HCT116 (cell line): Measurements from ENCODE around the gene MME. TPM values are rescaled to one million over a fixed set of nuclear protein-coding genes. Genes with fewer than 3 reads are reported as not detected.

Experiments
- ATAC-seq: fragments of 200-7000 bp; cut with Tn5 transposase; 2 replicates; pipeline ENCODE4 v1.9.1; 2020; ENCODE audit warnings: mild to moderate bottlenecking, moderate library complexity
- BruUV-seq: library from RNA; stranded (reverse); fragments of 400-500 nt; replicated peaks from 2 replicates; lab custom pipeline; 2021; lab: Mats Ljungman, UMichigan
- CTCF ChIA-PET: fragments of 300-600 bp; sonication (Branson Sonifier 250); formaldehyde crosslinking; loops from one replicate; lab custom pipeline; 2021; ENCODE audit warnings: antibody characterized with exemption; lab: Charles Lee
- POLR2A ChIA-PET: fragments of 300-600, 350-600 bp; sonication (Branson Sonifier 250); formaldehyde crosslinking; loops from one replicate; lab custom pipeline; 2021; ENCODE audit warnings: antibody characterized with exemption; lab: Charles Lee
- RAD21 ChIA-PET, 2 experiments: fragments of 300-600 bp; sonication (Branson Sonifier 250); formaldehyde crosslinking; loops; one replicate each; lab custom pipeline; 2023; ENCODE audit warnings: low total read pairs in 2 of 2; ENCODE audit not compliant: uncharacterized antibody in 2 of 2, unreplicated experiment in 2 of 2, low non-redundant PET in 1 of 2; lab: Charles Lee
- DNase-seq: peaks from one replicate; pipeline ENCODE4 v3.0.0-alpha.2; 2010; ENCODE audit warnings: low read depth, low spot score
- H2AFZ ChIP-seq: fragments of 200-600 bp; shearing (Covaris generic), sonication (generic); 2 replicates; pipeline ENCODE4 v1.6.1; 2017; ENCODE audit warnings: low read depth, mixed run types, mixed read lengths, antibody characterized with exemption, low read length; ENCODE audit not compliant: poor library complexity, severe bottlenecking
- H3K27ac ChIP-seq: 2 replicates; pipeline ENCODE4 v1.5.1; 2012; ENCODE audit warnings: low read depth, low read length
- H3K27me3 ChIP-seq: fragments of 200-600 bp; sonication (generic); 2 replicates; pipeline ENCODE4 v1.6.1; 2016; ENCODE audit warnings: mixed run types, low read length, mixed read lengths; ENCODE audit not compliant: insufficient read depth
- H3K36me3 ChIP-seq, 2 experiments: fragments of 200-500 bp in 1 of 2; fragments of 200-600 bp in 1 of 2; sonication (Bioruptor generic) in 1 of 2; sonication (generic) in 1 of 2; 2 replicates each; pipeline versions ENCODE4 v1.5.1 to v1.6.1; 2014 to 2016; ENCODE audit warnings: low read length in 2 of 2, inconsistent platforms in 1 of 2, mixed read lengths in 1 of 2, mixed run types in 1 of 2; ENCODE audit not compliant: insufficient read depth in 2 of 2, control insufficient read depth in 1 of 2
- H3K4me1 ChIP-seq, 2 experiments: fragments of 200-600 bp in 1 of 2; sonication (generic) in 1 of 2; 2 replicates each; pipeline versions ENCODE4 v1.5.1 to v1.6.1; 2012 to 2017; ENCODE audit warnings: low read length in 2 of 2, inconsistent platforms in 1 of 2, mild to moderate bottlenecking in 1 of 2, mixed read lengths in 1 of 2, mixed run types in 1 of 2, moderate library complexity in 1 of 2; ENCODE audit not compliant: insufficient read depth in 2 of 2, control insufficient read depth in 1 of 2
- H3K4me2 ChIP-seq: fragments of 200-600 bp; sonication (generic); 2 replicates; pipeline ENCODE4 v1.6.1; 2017; ENCODE audit warnings: mixed run types, low read length, mixed read lengths
- H3K4me3 ChIP-seq, 2 experiments: fragments of 200-600 bp in 1 of 2; sonication (generic) in 1 of 2; replicated peaks in 1 of 2; 2 replicates each; pipeline ENCODE4 v1.5.1; 2011 to 2016; ENCODE audit warnings: low read length in 2 of 2, control low read depth in 1 of 2, low read depth in 1 of 2, mild to moderate bottlenecking in 1 of 2, mixed read lengths in 1 of 2, mixed run types in 1 of 2
- H3K79me2 ChIP-seq: fragments of 200-600 bp; sonication (generic); 2 replicates; pipeline ENCODE4 v1.6.1; 2017; ENCODE audit warnings: mild to moderate bottlenecking, mixed run types, low read length, moderate library complexity, mixed read lengths; ENCODE audit not compliant: insufficient read depth
- H3K9ac ChIP-seq: fragments of 200-600 bp; sonication (generic); 2 replicates; pipeline ENCODE4 v1.6.1; 2016; ENCODE audit warnings: low read length, mixed read lengths
- H3K9me2 ChIP-seq: fragments of 200-600 bp; sonication (generic), shearing (Covaris generic); 2 replicates; pipeline ENCODE4 v1.6.1; 2017; ENCODE audit warnings: mixed run types, mild to moderate bottlenecking, moderate library complexity; ENCODE audit not compliant: insufficient read depth
- H3K9me3 ChIP-seq, 2 experiments: fragments of 200-500 bp in 1 of 2; fragments of 200-600 bp in 1 of 2; sonication (Bioruptor generic) in 1 of 2; sonication (generic) in 1 of 2; 2 replicates each; pipeline ENCODE4 v1.6.1; 2014 to 2017; ENCODE audit warnings: low read length in 2 of 2, mixed read lengths in 2 of 2, inconsistent platforms in 1 of 2, low read depth in 1 of 2, mild to moderate bottlenecking in 1 of 2, mixed run types in 1 of 2, moderate library complexity in 1 of 2; ENCODE audit not compliant: control insufficient read depth in 1 of 2, insufficient read depth in 1 of 2
- H4K20me1 ChIP-seq: fragments of 200-600 bp; sonication (generic), shearing (Covaris generic); 2 replicates; pipeline ENCODE4 v1.6.1; 2017; ENCODE audit warnings: mixed run types, mild to moderate bottlenecking, moderate library complexity; ENCODE audit not compliant: insufficient read depth
- ATF3 ChIP-seq: IDR thresholded peaks from 2 replicates; pipeline ENCODE4 v1.6.1; 2012
- CBX3 ChIP-seq: IDR thresholded peaks from 2 replicates; pipeline ENCODE4 v1.6.1; 2012; ENCODE audit warnings: low read depth
- CEBPB ChIP-seq: IDR thresholded peaks from 2 replicates; pipeline ENCODE4 v1.6.1; 2012; ENCODE audit warnings: low read depth
- CTCF ChIP-seq, 3 experiments: fragments of 200-600 bp in 1 of 3; sonication (generic) in 1 of 3; IDR thresholded peaks in 2 of 3; conservative IDR thresholded peaks in 1 of 3; 2 replicates each; pipeline ENCODE4 v1.5.1; 2012 to 2017; ENCODE audit warnings: low read depth in 2 of 3, low read length in 2 of 3, antibody characterized with exemption in 1 of 3, borderline replicate concordance in 1 of 3, control low read depth in 1 of 3, mild to moderate bottlenecking in 1 of 3, mixed read lengths in 1 of 3, mixed run types in 1 of 3, moderate library complexity in 1 of 3; ENCODE audit not compliant: insufficient read depth in 1 of 3
- ELF1 ChIP-seq: IDR thresholded peaks from 2 replicates; pipeline ENCODE4 v1.6.1; 2012; ENCODE audit warnings: low read depth, borderline replicate concordance
- EZH2 ChIP-seq: fragments of 200-600 bp; sonication (generic); IDR thresholded peaks from 2 replicates; pipeline ENCODE4 v1.6.1; 2017; ENCODE audit warnings: antibody characterized with exemption, mixed run types
- EZH2phosphoT487 ChIP-seq: fragments of 200-600 bp; IDR thresholded peaks from 2 replicates; pipeline ENCODE4 v1.6.1; 2018; ENCODE audit warnings: antibody characterized with exemption, borderline replicate concordance
- FOSL1 ChIP-seq: IDR thresholded peaks from 2 replicates; pipeline ENCODE4 v1.6.1; 2012; ENCODE audit warnings: low read depth
- JUND ChIP-seq: IDR thresholded peaks from 2 replicates; pipeline ENCODE4 v1.6.1; 2012
- MAX ChIP-seq: IDR thresholded peaks from 2 replicates; pipeline ENCODE4 v1.6.1; 2012
- POLR2A ChIP-seq: IDR thresholded peaks from 2 replicates; pipeline ENCODE4 v1.7.0; 2011; ENCODE audit warnings: borderline replicate concordance; ENCODE audit not compliant: insufficient read depth, insufficient read length; ENCODE audit errors: extremely low read depth
- POLR2AphosphoS5 ChIP-seq: IDR thresholded peaks from 2 replicates; pipeline ENCODE4 v1.6.1; 2011; ENCODE audit warnings: mild to moderate bottlenecking, low read depth, low read length, moderate library complexity
- SP1 ChIP-seq: IDR thresholded peaks from 2 replicates; pipeline ENCODE4 v1.6.1; 2012; ENCODE audit warnings: low read depth
- SRF ChIP-seq: IDR thresholded peaks from 2 replicates; pipeline ENCODE4 v1.6.1; 2012; ENCODE audit warnings: low read depth
- TCF7L2 ChIP-seq: IDR thresholded peaks from 2 replicates; pipeline ENCODE4 v1.7.0; 2011; ENCODE audit warnings: borderline replicate concordance, inconsistent platforms; ENCODE audit not compliant: insufficient read depth, insufficient read length; ENCODE audit errors: extremely low read depth
- ZBTB33 ChIP-seq: IDR thresholded peaks from 2 replicates; pipeline ENCODE4 v1.6.1; 2011; ENCODE audit warnings: mild to moderate bottlenecking, low read length, moderate library complexity; ENCODE audit not compliant: insufficient replicate concordance; ENCODE audit errors: extremely low read depth
- ZNF274 ChIP-seq: fragments of 200-500 bp; sonication (Bioruptor generic); IDR thresholded peaks from 2 replicates; pipeline ENCODE4 v1.6.1; 2014; ENCODE audit warnings: mild to moderate bottlenecking, low read depth, low read length, inconsistent platforms
- intact Hi-C: fragments of 100-400 bp; cut with micrococcal nuclease; formaldehyde crosslinking; loops from 2 replicates; pipeline ENCODE4 v1.10.0; 2022
- total RNA-seq: library from RNA; stranded (reverse); gene quantifications from one replicate; pipeline ENCODE4 v1.2.1, GENCODE V29; 2021; ENCODE audit not compliant: unreplicated experiment

MME gene
- total RNA-seq, 1 experiment from 2014 or later = 0.34 TPM

GRCh38 chr3:155228676-155229075 lies 148.6 kb downstream of the MME start:
- Histone ChIP-seq H3K4me2 (no peak overlapping the region), H3K4me3 (no peak overlapping the region), H3K9me2 (no peaks in the 10 kb centered on the region), H3K27ac (no peak overlapping the region)
- BruUV-seq = no TSS peak
- TF ChIP-seq CBX3 = no peak
- no peak for TF ChIP-seq EZH2
- TF ChIP-seq ZBTB33 = no peak
- TF ChIP-seq JUND = no peak
- TF ChIP-seq EZH2phosphoT487 = no peak
- TF ChIP-seq ELF1 = no peak
- no peak for TF ChIP-seq POLR2A
- no peak for TF ChIP-seq SP1
- no peak for TF ChIP-seq CEBPB
- TF ChIP-seq ATF3 = no peak
- TF ChIP-seq POLR2AphosphoS5 = no peak
- TF ChIP-seq MAX = no peak
- TF ChIP-seq TCF7L2 = no peak
- TF ChIP-seq CTCF (IDR thresholded peaks at IDR 0.05 in 2 of 3, conservative IDR thresholded peaks at IDR 0.05 in 1 of 3; ENCODE audit: borderline replicate concordance in 1 of 3, insufficient read depth in 1 of 3, low read depth in 2 of 3, low read length in 2 of 3) = no peak
- TF ChIP-seq ZNF274 = no peak
- TF ChIP-seq SRF = no peak
- no peak for TF ChIP-seq FOSL1
- TF ChIP-seq, all 23 proteins: peak for 0
- RAD21 ChIA-PET = no interaction called here
- CTCF ChIA-PET = no interaction called here
- POLR2A ChIA-PET = no interaction called here
- Histone ChIP-seq H3K9me3 (no peaks in the 10 kb centered on the region), H3K9ac (no peak overlapping the region), H2AFZ (no peak overlapping the region), H3K4me1 (peaks cover 3 to 15% of the 10 kb centered on the region in 2 experiments; a peak in 3 of 4 replicates), H3K36me3 (no peaks in the 10 kb centered on the region), H4K20me1 (no peaks in the 10 kb centered on the region), H3K79me2 (no peaks in the 10 kb centered on the region), H3K27me3 (no peaks in the 10 kb centered on the region)
- no peak for DNase-seq
- no peak for ATAC-seq
- intact Hi-C loops = no loop called here
